ENCODE data around the gene SMIM31. TPM values are rescaled to one million over a fixed set of nuclear protein-coding genes. Genes with fewer than 3 reads are reported as not detected.

SMIM31 gene
- not detected for total RNA-seq
- total RNA-seq (2013), result not detected
- total RNA-seq, result 0 to 0.04 (median 0) reads per million in 29 experiments

DNA sequence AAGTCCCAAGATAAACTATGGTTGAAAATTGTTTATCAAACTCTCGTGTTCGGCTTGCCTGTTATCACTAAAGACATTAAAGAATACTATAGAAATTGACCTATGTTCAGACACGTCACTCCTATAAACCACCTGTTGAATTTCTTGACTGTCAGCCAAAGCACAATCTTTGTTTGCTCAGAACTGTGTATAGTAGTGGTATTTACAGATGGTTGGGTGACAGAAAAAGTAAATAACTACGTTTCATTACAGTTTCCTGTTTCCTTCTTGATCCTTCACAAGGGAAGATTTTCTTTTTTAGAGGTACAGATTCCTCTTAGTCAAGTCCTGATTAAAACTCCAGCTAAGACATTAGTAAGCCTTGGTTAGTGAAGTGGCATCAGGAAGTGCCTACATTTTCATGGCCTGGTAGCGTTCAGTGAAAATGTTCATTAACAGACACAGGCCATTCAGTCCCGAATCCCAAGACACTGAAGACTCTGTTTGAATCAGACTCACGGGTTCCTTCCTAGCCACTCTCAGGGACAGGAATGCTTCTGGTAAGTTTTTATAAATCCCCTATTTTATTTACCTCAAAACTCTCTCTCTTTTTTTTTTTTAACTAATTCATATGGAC lies at the start of gene SMIM31:
Gene SMIM31, plus strand, starts transcription at position 259 of the 616 bp plus-strand sequence. CDS start 16,313 bp downstream, outside the sequence.
- H3K27ac Mint-ChIP-seq, result no peak within 1 kb of the TSS
- ATAC-seq (replicated peaks in 1 of 4), result no peak
- H3K4me3 ChIP-seq (ENCODE audit: control insufficient read depth in 1 of 2, extremely low read depth in 1 of 2, low read length in 1 of 2), result no peak within 1 kb of the TSS
- no peak for DNase-seq
- CTCF ChIA-PET, result interaction anchor here (0.6 kb wide), 2 partner anchors 181 to 1450 kb away, joined by 3 to 4 read pairs; no protein-coding TSS in a partner anchor
- H3K36me3 Mint-ChIP-seq, result no peaks in the 10 kb centered on the region
- no peaks in the 10 kb centered on the region for H3K4me1 Mint-ChIP-seq
- 100% methylated on average over 1 of the region's 7 CpGs for WGBS (ENCODE audit: insufficient coverage)
- H3K27me3 ChIP-seq (replicated peaks in 1 of 2; ENCODE audit: control insufficient read depth in 2 of 2, extremely low read depth in 1 of 2, insufficient read depth in 2 of 2, low read length in 1 of 2), result no peaks in the 10 kb centered on the region
- POLR2A ChIA-PET, result no interaction called here
- H3K9me3 Mint-ChIP-seq, result peaks cover 0 to 17% (median 8%) of the 10 kb centered on the region in 3 donors
- no peak within 1 kb of the TSS for H3K27ac ChIP-seq (ENCODE audit: low read length)
- H3K27me3 Mint-ChIP-seq, result peaks cover 4 to 6% of the 10 kb centered on the region in 2 donors
- H3K36me3 ChIP-seq (ENCODE audit: control insufficient read depth in 2 of 2, extremely low read depth in 1 of 2, insufficient read depth in 1 of 2, low read length in 1 of 2), result no peaks in the 10 kb centered on the region
- no peaks in the 10 kb centered on the region for H3K9me3 ChIP-seq
- no peak within 1 kb of the TSS for H3K4me3 Mint-ChIP-seq
- no peaks in the 10 kb centered on the region for H3K4me1 ChIP-seq (ENCODE audit: control insufficient read depth in 1 of 2, extremely low read depth in 1 of 2, insufficient read depth in 2 of 2, low read length in 2 of 2)

DNA sequence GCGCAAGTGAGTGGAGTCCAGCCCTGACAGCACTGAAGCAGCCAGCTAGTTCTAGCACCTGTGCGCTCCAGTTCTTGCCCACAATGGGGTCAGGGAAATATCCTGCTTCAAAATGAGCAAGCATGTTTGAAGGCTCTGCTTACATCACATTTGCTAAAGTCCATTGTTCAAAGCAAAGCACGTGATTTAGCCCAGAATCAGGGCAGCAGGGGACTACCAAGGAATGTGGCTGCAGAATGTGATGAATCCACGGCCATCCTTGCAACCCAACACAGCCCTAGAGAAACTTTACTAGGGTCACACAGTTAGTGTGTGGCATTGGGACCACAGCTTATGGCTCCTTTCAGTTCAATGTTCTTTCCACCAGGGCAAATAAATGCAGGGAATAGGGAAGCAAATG lies 47.3 kb upstream of the SMIM31 start:
- CTCF ChIA-PET, result interaction anchor here in 1 of 2 donors (1.0 kb wide), 1 partner anchor 25 kb away, joined by 5 read pairs; no protein-coding TSS in a partner anchor
- Mint-ChIP-seq H3K27ac (no peak overlapping the region), H3K9me3 (peaks cover 0 to 4% (median 0%) of the 10 kb centered on the region in 3 donors), H3K27me3 (peaks cover 0 to 2% of the 10 kb centered on the region in 2 donors), H3K36me3 (no peaks in the 10 kb centered on the region), H3K4me1 (no peaks in the 10 kb centered on the region), H3K4me3 (no peak overlapping the region)
- Histone ChIP-seq H3K4me1 (ENCODE audit: control insufficient read depth in 1 of 2, extremely low read depth in 1 of 2, insufficient read depth in 2 of 2, low read length in 2 of 2) (no peaks in the 10 kb centered on the region), H3K27ac (ENCODE audit: low read length) (no peak overlapping the region), H3K9me3 (no peaks in the 10 kb centered on the region), H3K36me3 (ENCODE audit: control insufficient read depth in 2 of 2, extremely low read depth in 1 of 2, insufficient read depth in 1 of 2, low read length in 1 of 2) (no peaks in the 10 kb centered on the region), H3K4me3 (ENCODE audit: control insufficient read depth in 1 of 2, extremely low read depth in 1 of 2, low read length in 1 of 2) (no peak overlapping the region), H3K27me3 (replicated peaks in 1 of 2; ENCODE audit: control insufficient read depth in 2 of 2, extremely low read depth in 1 of 2, insufficient read depth in 2 of 2, low read length in 1 of 2) (no peaks in the 10 kb centered on the region)
- no peak for ATAC-seq (replicated peaks in 1 of 4)
- no peak for DNase-seq
- POLR2A ChIA-PET, result no interaction called here
- 95% methylated on average over 2 of the region's 4 CpGs for WGBS (ENCODE audit: insufficient coverage)

DNA sequence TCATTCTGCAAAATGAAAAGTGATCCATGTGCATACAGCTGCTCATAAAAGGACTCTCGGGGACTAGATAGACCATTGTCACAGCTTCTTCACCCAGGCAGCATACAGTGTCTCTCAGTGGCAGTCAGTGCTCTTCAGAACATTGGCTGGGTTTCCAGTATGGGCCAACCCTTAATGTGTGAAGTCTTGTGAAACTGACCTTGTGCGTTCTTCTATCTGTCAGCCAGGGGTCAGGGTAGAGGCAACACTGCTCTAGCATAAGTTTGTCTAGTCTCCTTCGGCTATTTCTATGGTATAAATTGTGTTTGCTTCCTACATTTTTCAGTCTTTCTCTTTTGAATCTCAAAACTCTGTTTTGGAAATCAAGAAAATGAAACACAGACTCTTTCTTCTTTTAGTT lies 37.0 kb upstream of the SMIM31 start:
- ATAC-seq (replicated peaks in 1 of 4) (no peak), DNase-seq (no peak)
- Mint-ChIP-seq H3K4me1 (no peaks in the 10 kb centered on the region), H3K4me3 (no peak overlapping the region), H3K9me3 (peaks cover 0 to 3% (median 0%) of the 10 kb centered on the region in 3 donors), H3K27ac (no peak overlapping the region), H3K27me3 (peaks cover 0 to 10% of the 10 kb centered on the region in 2 donors), H3K36me3 (no peaks in the 10 kb centered on the region)
- H3K4me3 ChIP-seq (ENCODE audit: control insufficient read depth in 1 of 2, extremely low read depth in 1 of 2, low read length in 1 of 2), result no peak overlapping the region
- 92% methylated on average over 1 of the region's 3 CpGs for WGBS (ENCODE audit: insufficient coverage)
- no peaks in the 10 kb centered on the region for H3K27me3 ChIP-seq (replicated peaks in 1 of 2; ENCODE audit: control insufficient read depth in 2 of 2, extremely low read depth in 1 of 2, insufficient read depth in 2 of 2, low read length in 1 of 2)
- no peak overlapping the region for H3K27ac ChIP-seq (ENCODE audit: low read length)
- ChIA-PET CTCF (interaction anchor here in 1 of 2 donors (0.7 kb wide), 1 partner anchor 11 kb away, joined by 3 read pairs; no protein-coding TSS in a partner anchor), POLR2A (no interaction called here)
- no peaks in the 10 kb centered on the region for H3K9me3 ChIP-seq
- no peaks in the 10 kb centered on the region for H3K4me1 ChIP-seq (ENCODE audit: control insufficient read depth in 1 of 2, extremely low read depth in 1 of 2, insufficient read depth in 2 of 2, low read length in 2 of 2)
- no peaks in the 10 kb centered on the region for H3K36me3 ChIP-seq (ENCODE audit: control insufficient read depth in 2 of 2, extremely low read depth in 1 of 2, insufficient read depth in 1 of 2, low read length in 1 of 2)

DNA sequence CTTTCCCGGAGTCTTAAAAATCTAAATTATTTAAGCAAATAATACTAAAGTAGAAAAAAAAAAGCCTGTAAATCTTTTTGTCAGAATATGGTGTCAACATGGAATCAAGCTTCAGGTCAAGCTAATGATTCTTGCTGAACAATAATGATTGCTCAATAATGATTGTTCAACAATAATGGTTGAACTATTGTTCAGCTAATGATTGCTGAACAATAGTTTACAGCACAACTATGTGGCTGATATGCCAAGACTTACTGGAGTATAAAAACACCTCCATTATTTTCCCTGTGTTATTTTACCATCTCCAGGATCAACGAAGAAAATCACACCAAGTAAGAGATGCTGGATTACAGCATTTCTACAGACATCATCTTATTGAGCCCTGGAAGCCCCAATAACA lies 35.1 kb upstream of the SMIM31 start:
- no peaks in the 10 kb centered on the region for H3K36me3 Mint-ChIP-seq
- ATAC-seq (replicated peaks in 1 of 4) (no peak), DNase-seq (no peak)
- H3K4me3 Mint-ChIP-seq, result no peak overlapping the region
- Histone ChIP-seq H3K9me3 (no peaks in the 10 kb centered on the region), H3K4me1 (ENCODE audit: control insufficient read depth in 1 of 2, extremely low read depth in 1 of 2, insufficient read depth in 2 of 2, low read length in 2 of 2) (no peaks in the 10 kb centered on the region), H3K4me3 (ENCODE audit: control insufficient read depth in 1 of 2, extremely low read depth in 1 of 2, low read length in 1 of 2) (no peak overlapping the region), H3K36me3 (ENCODE audit: control insufficient read depth in 2 of 2, extremely low read depth in 1 of 2, insufficient read depth in 1 of 2, low read length in 1 of 2) (no peaks in the 10 kb centered on the region), H3K27me3 (replicated peaks in 1 of 2; ENCODE audit: control insufficient read depth in 2 of 2, extremely low read depth in 1 of 2, insufficient read depth in 2 of 2, low read length in 1 of 2) (no peaks in the 10 kb centered on the region), H3K27ac (ENCODE audit: low read length) (no peak overlapping the region)
- CTCF ChIA-PET, result no interaction called here
- WGBS (ENCODE audit: insufficient coverage), result no CpG with 5 or more reads among the region's 2 CpGs
- H3K9me3 Mint-ChIP-seq, result no peaks in the 10 kb centered on the region
- peaks cover 0 to 11% of the 10 kb centered on the region in 2 donors for H3K27me3 Mint-ChIP-seq
- POLR2A ChIA-PET, result no interaction called here
- no peaks in the 10 kb centered on the region for H3K4me1 Mint-ChIP-seq
- H3K27ac Mint-ChIP-seq, result no peak overlapping the region

DNA sequence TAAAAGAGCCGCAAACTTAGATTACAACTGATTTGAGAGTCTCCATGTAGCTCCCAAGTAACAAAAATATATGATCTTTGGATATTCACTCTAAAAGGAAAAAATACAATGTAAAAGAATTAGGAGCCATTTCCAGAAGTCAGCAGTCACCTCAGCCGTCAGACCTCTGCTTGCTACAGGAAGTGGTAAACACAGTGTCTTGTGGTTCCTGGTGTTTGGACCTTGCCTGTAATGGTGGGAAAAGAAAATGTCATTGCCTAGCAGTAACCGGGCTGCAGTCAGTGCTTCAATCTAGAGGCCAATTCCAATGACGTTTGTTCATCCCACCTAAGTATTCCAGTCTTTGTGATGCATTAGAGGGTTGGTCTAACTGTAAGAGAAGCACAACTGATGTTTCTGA lies 28.9 kb upstream of the SMIM31 start:
- ATAC-seq (replicated peaks in 1 of 4), result no peak

DNA sequence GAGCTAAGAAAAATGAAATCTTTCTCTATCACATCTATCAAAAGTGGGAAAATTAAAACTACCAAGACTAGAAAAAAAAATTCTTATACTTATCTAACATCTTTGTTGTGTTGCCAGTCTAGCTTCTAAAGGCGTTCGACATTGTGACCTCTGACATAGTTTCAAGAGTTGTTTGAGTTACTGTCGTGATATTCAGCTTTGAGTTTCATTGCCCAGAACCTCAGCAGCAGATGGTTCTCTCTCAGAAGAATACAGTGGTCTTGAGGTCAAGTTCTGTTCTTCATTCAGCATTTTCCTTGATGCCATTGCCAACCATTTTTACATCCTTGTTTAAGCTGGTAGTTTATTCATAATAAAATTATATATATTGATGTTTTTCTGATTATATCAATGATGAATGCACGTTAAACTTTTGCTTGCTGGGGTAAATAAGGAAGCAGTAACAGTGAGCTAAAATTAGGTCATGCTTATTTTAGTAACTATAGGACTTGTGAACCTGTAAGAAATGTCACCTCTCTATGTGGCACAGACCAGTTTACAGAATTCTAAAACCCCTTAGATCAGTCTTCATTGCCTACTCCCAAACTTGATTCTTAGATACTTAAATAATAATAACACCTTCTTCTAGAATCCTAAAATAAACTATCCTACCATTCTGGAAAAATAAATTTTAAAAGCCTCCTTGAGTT lies 23.1 kb upstream of the SMIM31 start:
- POLR2A ChIA-PET, result no interaction called here
- CTCF ChIA-PET, result interaction anchor here (0.5 to 4.5 kb wide), 19 partner anchors 9 to 1187 kb away, joined by 3 to 99 read pairs (median 4); no protein-coding TSS in a partner anchor
- no peak overlapping the region for H3K27ac Mint-ChIP-seq
- DNase-seq (no peak), ATAC-seq (replicated peaks in 1 of 4) (no peak)
- Histone ChIP-seq H3K9me3 (no peaks in the 10 kb centered on the region), H3K27ac (ENCODE audit: low read length) (no peak overlapping the region), H3K4me1 (ENCODE audit: control insufficient read depth in 1 of 2, extremely low read depth in 1 of 2, insufficient read depth in 2 of 2, low read length in 2 of 2) (no peaks in the 10 kb centered on the region), H3K4me3 (ENCODE audit: control insufficient read depth in 1 of 2, extremely low read depth in 1 of 2, low read length in 1 of 2) (no peak overlapping the region), H3K36me3 (ENCODE audit: control insufficient read depth in 2 of 2, extremely low read depth in 1 of 2, insufficient read depth in 1 of 2, low read length in 1 of 2) (no peaks in the 10 kb centered on the region), H3K27me3 (replicated peaks in 1 of 2; ENCODE audit: control insufficient read depth in 2 of 2, extremely low read depth in 1 of 2, insufficient read depth in 2 of 2, low read length in 1 of 2) (peaks cover 0 to 2% of the 10 kb centered on the region in 2 experiments)
- 70% methylated on average over 3 of the region's 4 CpGs for WGBS (ENCODE audit: insufficient coverage)
- H3K4me3 Mint-ChIP-seq, result no peak overlapping the region
- H3K36me3 Mint-ChIP-seq, result no peaks in the 10 kb centered on the region
- no peaks in the 10 kb centered on the region for H3K9me3 Mint-ChIP-seq
- peaks cover 0 to 5% of the 10 kb centered on the region in 2 donors for H3K27me3 Mint-ChIP-seq
- no peaks in the 10 kb centered on the region for H3K4me1 Mint-ChIP-seq

More for the DNA sequence above, 28.9 kb upstream of the SMIM31 start:
- Mint-ChIP-seq H3K36me3 (no peaks in the 10 kb centered on the region), H3K27me3 (peaks cover 0 to 8% of the 10 kb centered on the region in 2 donors), H3K9me3 (no peaks in the 10 kb centered on the region), H3K4me1 (peaks cover 0 to 8% (median 6%) of the 10 kb centered on the region in 3 donors), H3K4me3 (no peak overlapping the region), H3K27ac (no peak overlapping the region)
- H3K9me3 ChIP-seq, result no peaks in the 10 kb centered on the region
- no peaks in the 10 kb centered on the region for H3K4me1 ChIP-seq (ENCODE audit: control insufficient read depth in 1 of 2, extremely low read depth in 1 of 2, insufficient read depth in 2 of 2, low read length in 2 of 2)
- no peaks in the 10 kb centered on the region for H3K27me3 ChIP-seq (replicated peaks in 1 of 2; ENCODE audit: control insufficient read depth in 2 of 2, extremely low read depth in 1 of 2, insufficient read depth in 2 of 2, low read length in 1 of 2)
- POLR2A ChIA-PET, result no interaction called here
- WGBS (ENCODE audit: insufficient coverage), result 0% methylated on average over 1 of the region's 4 CpGs
- DNase-seq, result no peak
- no peaks in the 10 kb centered on the region for H3K36me3 ChIP-seq (ENCODE audit: control insufficient read depth in 2 of 2, extremely low read depth in 1 of 2, insufficient read depth in 1 of 2, low read length in 1 of 2)
- CTCF ChIA-PET, result no interaction called here
- no peak overlapping the region for H3K4me3 ChIP-seq (ENCODE audit: control insufficient read depth in 1 of 2, extremely low read depth in 1 of 2, low read length in 1 of 2)
- H3K27ac ChIP-seq (ENCODE audit: low read length), result no peak overlapping the region

Measured in T-cell (primary cell).